ENCODE results near the gene COL23A1. TPM values are rescaled to one million over a fixed set of nuclear protein-coding genes. Genes with fewer than 3 reads are reported as not detected.
"Not testable (repeated sequence)": the region's sequence is repeated elsewhere in the genome, so short reads cannot be mapped to it uniquely, and the experiment has no call there.

COL23A1 gene
- total RNA-seq, 1 experiment from 2014 or later, result 18.0 TPM

- Histone ChIP-seq H3K27me3 (ENCODE audit: control insufficient read depth, insufficient read depth, low read length) (no peaks in the 10 kb centered on the region), H3K36me3 (replicated peaks; ENCODE audit: control insufficient read depth, insufficient read depth, low read length) (peaks cover 17% of the 10 kb centered on the region), H3K4me3 (ENCODE audit: insufficient read depth, low read depth, low read length) (no peak overlapping the region)
- DNase-seq, result no peak
Observed at GRCh38 chr5:178605788-178606187, 15.6 kb upstream of the COL23A1 start.

DNA sequence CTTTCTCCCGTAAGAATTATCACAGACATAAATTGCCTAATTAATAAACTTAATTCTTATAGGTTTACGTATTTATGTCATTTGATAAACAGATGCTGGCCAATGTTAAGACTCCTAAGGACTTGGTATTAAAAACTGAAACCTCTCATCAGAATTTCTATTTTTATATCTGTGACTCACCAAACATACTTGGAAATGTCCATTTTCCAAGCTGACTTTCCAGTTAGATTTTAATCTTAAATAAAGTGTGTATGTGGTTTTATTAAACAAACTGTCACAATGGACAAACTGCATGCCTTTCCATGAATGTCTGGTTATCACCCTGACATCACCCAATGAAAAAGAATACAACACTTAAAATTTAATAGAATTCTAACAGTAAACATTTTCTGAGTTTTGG lies 12.6 kb upstream of the COL23A1 start:
- no peak for DNase-seq
- Histone ChIP-seq H3K36me3 (replicated peaks; ENCODE audit: control insufficient read depth, insufficient read depth, low read length) (peaks cover 17% of the 10 kb centered on the region), H3K27me3 (ENCODE audit: control insufficient read depth, insufficient read depth, low read length) (no peaks in the 10 kb centered on the region), H3K4me3 (ENCODE audit: insufficient read depth, low read depth, low read length) (no peak overlapping the region)

DNA sequence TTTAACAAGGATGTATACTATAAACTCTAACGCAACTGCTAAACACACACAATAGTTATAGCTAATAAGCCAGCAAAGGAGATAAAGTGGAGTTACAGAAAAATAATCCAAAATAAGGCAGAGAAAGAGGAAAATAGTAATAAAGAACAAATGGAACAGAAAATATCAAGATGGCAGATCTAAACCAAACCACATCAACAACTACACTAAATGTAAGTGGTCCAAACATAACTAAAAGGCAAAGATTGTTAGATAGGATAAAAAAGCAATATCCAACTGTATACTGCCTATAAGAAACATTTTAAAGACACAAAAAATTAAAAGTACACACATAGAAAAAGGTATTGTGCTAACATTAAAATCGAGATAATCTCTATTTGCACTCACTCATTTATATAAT lies 5.6 kb upstream of the COL23A1 start:
- Histone ChIP-seq H3K27me3 (ENCODE audit: control insufficient read depth, insufficient read depth, low read length) (no peaks in the 10 kb centered on the region; the same call in 1 of the 2 replicates), H3K36me3 (replicated peaks; ENCODE audit: control insufficient read depth, insufficient read depth, low read length) (no peaks in the 10 kb centered on the region), H3K4me3 (ENCODE audit: insufficient read depth, low read depth, low read length) (no peak overlapping the region)
- DNase-seq, result no peak

DNA sequence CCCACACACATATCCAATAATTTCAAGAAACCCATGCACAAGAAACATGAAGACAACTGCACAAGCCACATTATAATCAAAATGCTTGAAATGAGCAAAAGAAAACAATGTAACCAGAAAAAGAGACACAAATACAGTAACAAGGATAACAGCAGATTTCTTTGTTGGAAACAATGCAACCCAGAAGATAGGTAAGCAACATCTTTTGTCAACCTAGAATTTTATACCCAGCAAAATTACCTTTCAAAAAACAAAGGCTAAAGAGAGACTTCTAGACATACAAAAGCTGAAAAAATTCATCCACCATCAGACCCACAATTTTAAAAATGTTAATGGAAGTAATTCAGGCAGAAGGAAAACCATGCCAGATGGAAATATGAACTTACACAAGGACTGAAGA lies 5.0 kb upstream of the COL23A1 start:
- no peaks in the 10 kb centered on the region; the same call in 1 of the 2 replicates for H3K27me3 ChIP-seq (ENCODE audit: control insufficient read depth, insufficient read depth, low read length)
- no peak for DNase-seq
- no peak overlapping the region for H3K4me3 ChIP-seq (ENCODE audit: insufficient read depth, low read depth, low read length)
- no peaks in the 10 kb centered on the region for H3K36me3 ChIP-seq (replicated peaks; ENCODE audit: control insufficient read depth, insufficient read depth, low read length)

- DNase-seq, result no peak
- H3K36me3 ChIP-seq (replicated peaks; ENCODE audit: control insufficient read depth, insufficient read depth, low read length), result no peaks in the 10 kb centered on the region
- H3K27me3 ChIP-seq (ENCODE audit: control insufficient read depth, insufficient read depth, low read length), result peaks cover 19% of the 10 kb centered on the region
- no peak overlapping the region for H3K4me3 ChIP-seq (ENCODE audit: insufficient read depth, low read depth, low read length)
Observed at GRCh38 chr5:178590924-178591423, 781 bp upstream of the COL23A1 start.

- H3K36me3 ChIP-seq (replicated peaks; ENCODE audit: control insufficient read depth, insufficient read depth, low read length), result no peaks in the 10 kb centered on the region
- H3K4me3 ChIP-seq (ENCODE audit: insufficient read depth, low read depth, low read length), result peak overlapping the region; percentile 62
- DNase-seq, result peak; percentile 83
- peaks cover 19% of the 10 kb centered on the region for H3K27me3 ChIP-seq (ENCODE audit: control insufficient read depth, insufficient read depth, low read length)
Observed at GRCh38 chr5:178589180-178590140, 733 bp downstream of the COL23A1 start.

- H3K27me3 ChIP-seq (ENCODE audit: control insufficient read depth, insufficient read depth, low read length), result peaks cover 19% of the 10 kb centered on the region
- H3K36me3 ChIP-seq (replicated peaks; ENCODE audit: control insufficient read depth, insufficient read depth, low read length), result no peaks in the 10 kb centered on the region
- H3K4me3 ChIP-seq (ENCODE audit: insufficient read depth, low read depth, low read length), result peak overlapping the region; percentile 62
- DNase-seq, result peak; percentile 50
Observed at GRCh38 chr5:178588769-178589168, 1.4 kb downstream of the COL23A1 start.

DNA sequence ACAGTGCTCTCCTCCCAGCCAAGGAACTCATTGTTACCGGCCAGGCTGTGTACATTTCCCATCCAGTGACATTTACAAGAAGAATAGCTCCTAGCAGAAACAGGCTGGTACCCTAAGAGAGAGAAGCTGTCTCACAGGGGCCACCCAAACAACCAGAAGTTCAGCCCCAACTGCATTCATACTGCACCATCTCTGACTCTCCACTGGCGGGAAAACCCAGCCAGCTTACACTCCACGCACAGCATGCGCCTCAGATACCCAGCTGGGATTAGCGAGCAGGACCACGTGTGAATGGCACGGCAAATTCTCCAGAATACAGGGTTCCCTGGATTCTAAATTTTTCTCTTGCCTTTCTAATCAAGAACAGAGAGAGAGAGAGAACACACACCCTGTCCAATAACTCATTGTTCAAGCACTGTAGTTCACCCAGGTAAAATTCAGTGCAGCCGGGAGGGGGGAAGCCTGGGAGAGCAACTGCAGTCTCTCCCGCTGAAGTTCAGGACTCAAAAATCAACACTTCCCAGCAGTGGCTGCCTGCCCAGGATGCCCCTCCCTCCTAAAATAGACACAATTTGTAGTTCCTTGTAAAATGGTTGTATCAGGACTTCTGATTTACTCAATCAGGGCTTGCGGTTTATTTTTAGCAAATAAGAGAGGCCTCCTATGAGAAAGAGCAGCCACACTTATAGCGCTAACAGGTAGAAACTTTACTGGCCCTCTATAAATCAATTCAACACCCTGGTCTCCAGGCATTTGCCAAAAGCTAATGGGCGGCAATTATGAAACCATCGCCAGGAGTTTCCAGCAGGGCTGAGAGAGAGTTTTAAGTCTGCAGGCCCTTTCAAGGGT lies 2.2 kb downstream of the COL23A1 start:
- Histone ChIP-seq H3K27me3 (ENCODE audit: control insufficient read depth, insufficient read depth, low read length) (peaks cover 19% of the 10 kb centered on the region), H3K36me3 (replicated peaks; ENCODE audit: control insufficient read depth, insufficient read depth, low read length) (no peaks in the 10 kb centered on the region), H3K4me3 (ENCODE audit: insufficient read depth, low read depth, low read length) (no peak overlapping the region)
- DNase-seq, result peak; percentile 59

GRCh38 chr5:178586396-178586795 lies 3.8 kb downstream of the COL23A1 start:
- no peak overlapping the region for H3K4me3 ChIP-seq (ENCODE audit: insufficient read depth, low read depth, low read length)

GRCh38 chr5:178585421-178585820 lies 4.8 kb downstream of the COL23A1 start:
- peak; percentile 76 for DNase-seq

More at GRCh38 chr5:178586396-178586795, 3.8 kb downstream of the COL23A1 start:
- no peaks in the 10 kb centered on the region for H3K36me3 ChIP-seq (replicated peaks; ENCODE audit: control insufficient read depth, insufficient read depth, low read length)
- peaks cover 19% of the 10 kb centered on the region for H3K27me3 ChIP-seq (ENCODE audit: control insufficient read depth, insufficient read depth, low read length)
- no peak for DNase-seq

DNA sequence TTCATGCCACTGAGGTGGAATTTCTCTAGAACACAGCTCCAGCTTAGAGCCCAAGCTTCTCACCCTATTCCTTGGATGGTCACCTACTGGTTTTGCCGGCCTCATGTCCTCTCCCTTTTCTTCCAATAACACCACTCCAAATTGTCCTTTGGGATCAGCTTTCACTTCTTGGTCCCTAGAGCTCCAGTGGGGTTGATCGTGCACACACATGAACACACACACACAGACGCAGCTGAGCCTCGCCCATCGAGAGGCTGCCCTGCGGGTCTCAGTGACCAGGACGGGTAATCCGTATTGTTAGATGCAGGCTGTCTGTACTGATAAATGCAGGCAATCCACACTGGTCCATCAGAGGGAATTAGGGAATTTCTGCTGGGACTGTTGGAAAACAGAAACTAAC lies 6.9 kb downstream of the COL23A1 start:
- Histone ChIP-seq H3K27me3 (ENCODE audit: control insufficient read depth, insufficient read depth, low read length) (peaks cover 5% of the 10 kb centered on the region; the same call in 1 of the 2 replicates), H3K4me3 (ENCODE audit: insufficient read depth, low read depth, low read length) (no peak overlapping the region), H3K36me3 (replicated peaks; ENCODE audit: control insufficient read depth, insufficient read depth, low read length) (no peaks in the 10 kb centered on the region)
- no peak for DNase-seq

More at GRCh38 chr5:178585421-178585820, 4.8 kb downstream of the COL23A1 start:
- peaks cover 19% of the 10 kb centered on the region for H3K27me3 ChIP-seq (ENCODE audit: control insufficient read depth, insufficient read depth, low read length)
- H3K36me3 ChIP-seq (replicated peaks; ENCODE audit: control insufficient read depth, insufficient read depth, low read length); H3K4me3 ChIP-seq (ENCODE audit: insufficient read depth, low read depth, low read length): not testable (repeated sequence)

- no peaks in the 10 kb centered on the region for H3K36me3 ChIP-seq (replicated peaks; ENCODE audit: control insufficient read depth, insufficient read depth, low read length)
- no peak overlapping the region for H3K4me3 ChIP-seq (ENCODE audit: insufficient read depth, low read depth, low read length)
- no peaks in the 10 kb centered on the region; the same call in 1 of the 2 replicates for H3K27me3 ChIP-seq (ENCODE audit: control insufficient read depth, insufficient read depth, low read length)
- DNase-seq, result no peak
Observed at GRCh38 chr5:178582291-178582690, 7.9 kb downstream of the COL23A1 start.

DNA sequence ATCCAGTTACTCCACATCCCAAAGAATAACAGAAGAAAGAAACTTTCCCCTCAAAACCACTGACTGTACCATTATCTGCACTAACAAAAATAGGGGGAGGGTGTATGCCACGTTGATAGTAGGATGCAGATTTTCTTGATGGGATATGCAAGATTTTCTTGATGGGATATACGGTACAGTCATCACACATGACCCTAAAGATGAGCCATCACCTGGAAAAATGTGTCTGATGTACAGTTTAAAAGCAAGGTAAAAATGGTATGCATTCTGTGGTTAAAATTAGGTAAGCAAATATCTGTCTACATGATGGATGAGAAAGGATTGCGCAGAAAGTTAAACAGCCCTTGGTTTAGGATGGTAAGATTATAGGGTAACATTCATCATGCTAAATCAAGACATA lies 8.6 kb downstream of the COL23A1 start:
- no peaks in the 10 kb centered on the region for H3K27me3 ChIP-seq (ENCODE audit: control insufficient read depth, insufficient read depth, low read length)
- no peaks in the 10 kb centered on the region for H3K36me3 ChIP-seq (replicated peaks; ENCODE audit: control insufficient read depth, insufficient read depth, low read length)
- DNase-seq, result no peak
- H3K4me3 ChIP-seq (ENCODE audit: insufficient read depth, low read depth, low read length), result no peak overlapping the region

DNA sequence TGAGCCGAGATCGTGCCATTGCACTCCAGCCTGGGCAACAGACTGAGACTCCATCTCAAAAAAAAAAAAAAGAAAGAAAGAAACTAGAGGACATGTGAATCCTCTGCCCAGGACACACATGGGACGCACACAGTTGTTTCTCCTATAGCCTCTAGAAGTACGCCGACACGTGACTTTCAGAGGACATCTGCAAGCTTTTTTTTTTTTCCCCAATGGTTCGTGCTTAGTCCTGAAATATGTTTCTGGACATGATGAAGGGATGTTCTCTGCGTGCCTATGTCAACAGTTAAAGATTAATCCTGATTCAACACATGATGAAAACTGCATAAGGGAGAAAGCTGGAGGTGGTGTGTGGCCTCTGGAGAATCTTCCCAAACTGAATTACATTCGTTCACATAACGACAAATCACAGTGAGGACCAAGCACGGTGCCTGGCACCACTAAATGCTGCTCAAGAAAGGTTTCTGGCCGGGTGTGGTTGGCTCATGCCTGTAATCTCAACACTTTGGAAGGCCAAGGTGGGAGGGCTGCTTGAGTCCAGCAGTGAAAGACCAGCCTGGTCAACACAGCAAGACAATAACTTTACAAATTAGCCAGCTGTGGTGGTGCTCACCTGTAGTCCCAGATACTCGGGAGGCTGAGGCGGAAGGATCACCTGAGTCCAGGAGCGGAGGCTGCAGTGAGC lies 9.8 kb downstream of the COL23A1 start:
- Histone ChIP-seq H3K36me3 (replicated peaks; ENCODE audit: control insufficient read depth, insufficient read depth, low read length) (no peaks in the 10 kb centered on the region), H3K27me3 (ENCODE audit: control insufficient read depth, insufficient read depth, low read length) (peaks cover 2% of the 10 kb centered on the region; the same call in 1 of the 2 replicates), H3K4me3 (ENCODE audit: insufficient read depth, low read depth, low read length) (no peak overlapping the region)
- no peak for DNase-seq
